ENCODE measurements around the gene RASAL3. TPM values are rescaled to one million over a fixed set of nuclear protein-coding genes. Genes with fewer than 3 reads are reported as not detected.
A peak's percentile ranks its signal among the peaks of the same experiment; 100 is the strongest.
"Not testable (repeated sequence)": the region's sequence is repeated elsewhere in the genome, so short reads cannot be mapped to it uniquely, and the experiment has no call there.

RASAL3 gene
- polyA plus RNA-seq, 2 donors, result 3.6 to 5.8 TPM

DNA sequence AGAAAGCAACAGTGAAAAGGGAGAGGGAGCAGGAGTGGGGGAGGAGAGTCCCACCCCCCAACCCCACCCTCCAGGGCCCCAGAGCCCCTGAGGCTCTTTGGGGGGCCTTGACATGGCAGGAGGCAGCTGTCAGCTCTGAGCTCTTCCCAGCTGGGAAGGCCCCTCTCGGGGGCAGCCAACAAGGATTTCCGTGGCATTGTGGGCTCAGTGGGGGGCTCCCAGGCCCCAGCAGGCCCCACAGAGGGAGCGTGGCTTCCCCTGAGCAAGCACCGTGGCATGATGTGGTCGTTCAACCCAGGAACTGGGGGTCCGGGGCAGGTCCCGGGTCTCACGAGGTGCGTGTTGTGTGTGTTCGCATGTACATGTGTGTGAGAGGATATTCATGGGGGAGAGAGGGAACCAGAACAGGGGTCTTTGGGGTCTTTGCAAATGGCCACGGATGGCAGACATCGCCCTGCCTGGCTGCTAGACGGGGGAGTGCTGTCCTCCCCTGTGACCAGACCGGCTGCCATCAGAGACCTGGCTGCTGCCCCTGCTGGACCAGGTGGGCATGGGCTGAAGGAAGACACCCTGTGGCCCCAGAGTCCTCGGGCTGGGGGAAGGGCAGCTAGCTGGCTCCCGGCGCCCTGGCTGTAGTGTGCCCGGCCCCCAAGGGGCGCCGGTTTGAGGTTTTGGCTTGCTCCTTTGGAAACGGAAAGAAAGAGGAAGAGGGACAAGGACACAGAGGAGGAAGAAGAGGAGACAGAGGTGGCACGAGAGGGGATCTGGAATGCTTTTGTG, 41.9 kb downstream of the RASAL3 start:
- Histone ChIP-seq H3K4me1 (ENCODE audit: control insufficient read depth in 2 of 2, insufficient read depth in 2 of 2, low read length in 1 of 2) (peaks cover 2 to 4% of the 10 kb centered on the region in 2 donors), H3K4me3 (ENCODE audit: low read depth in 1 of 2, low read length in 2 of 2) (no peak overlapping the region), H3K9me3 (ENCODE audit: control insufficient read depth in 2 of 2, insufficient read depth in 1 of 2, low read depth in 1 of 2, low read length in 1 of 2) (peaks cover 0 to 6% of the 10 kb centered on the region in 2 donors), H3K27me3 (ENCODE audit: control insufficient read depth in 1 of 2, insufficient read depth in 2 of 2, low read length in 2 of 2) (no peaks in the 10 kb centered on the region), H3K36me3 (ENCODE audit: control insufficient read depth in 2 of 2, insufficient read depth in 2 of 2, low read length in 1 of 2) (peaks cover 17 to 45% of the 10 kb centered on the region in 2 donors), H3K27ac (ENCODE audit: low read depth in 2 of 2, low read length in 1 of 2) (peak overlapping the region in 1 of 2 donors; percentile 1)
- 87 to 90% methylated on average over 22 of the region's 22 CpGs for WGBS, 2 donors

- Histone ChIP-seq H3K4me1 (ENCODE audit: control insufficient read depth in 2 of 2, insufficient read depth in 2 of 2, low read length in 1 of 2) (peaks cover 6 to 7% of the 10 kb centered on the region in 2 donors), H3K9me3 (ENCODE audit: control insufficient read depth in 2 of 2, insufficient read depth in 1 of 2, low read depth in 1 of 2, low read length in 1 of 2) (peaks cover 0 to 6% of the 10 kb centered on the region in 2 donors), H3K27me3 (ENCODE audit: control insufficient read depth in 1 of 2, insufficient read depth in 2 of 2, low read length in 2 of 2) (no peaks in the 10 kb centered on the region), H3K36me3 (ENCODE audit: control insufficient read depth in 2 of 2, insufficient read depth in 2 of 2, low read length in 1 of 2) (peaks cover 17 to 38% of the 10 kb centered on the region in 2 donors), H3K4me3 (ENCODE audit: low read depth in 1 of 2, low read length in 2 of 2) (no peak overlapping the region), H3K27ac (ENCODE audit: low read depth in 2 of 2, low read length in 1 of 2) (peak overlapping the region; percentile 23 to 38)
- 66 to 71% methylated on average over 15 of the region's 15 CpGs for WGBS, 2 donors
These were observed 42.6 kb downstream of the RASAL3 start for GRCh38 chr19:15421721-15422260.

- Histone ChIP-seq H3K4me3 (ENCODE audit: low read depth in 1 of 2, low read length in 2 of 2) (no peak overlapping the region), H3K27ac (ENCODE audit: low read depth in 2 of 2, low read length in 1 of 2) (peak overlapping the region; percentile 23 to 38), H3K27me3 (ENCODE audit: control insufficient read depth in 1 of 2, insufficient read depth in 2 of 2, low read length in 2 of 2) (no peaks in the 10 kb centered on the region), H3K4me1 (ENCODE audit: control insufficient read depth in 2 of 2, insufficient read depth in 2 of 2, low read length in 1 of 2) (peaks cover 6 to 7% of the 10 kb centered on the region in 2 donors), H3K36me3 (ENCODE audit: control insufficient read depth in 2 of 2, insufficient read depth in 2 of 2, low read length in 1 of 2) (peaks cover 17 to 34% of the 10 kb centered on the region in 2 donors), H3K9me3 (ENCODE audit: control insufficient read depth in 2 of 2, insufficient read depth in 1 of 2, low read depth in 1 of 2, low read length in 1 of 2) (peaks cover 0 to 6% of the 10 kb centered on the region in 2 donors)
- WGBS, 2 donors, result 74 to 82% methylated on average over 12 of the region's 12 CpGs
These were observed 43.1 kb downstream of the RASAL3 start for GRCh38 chr19:15421136-15421695.

DNA sequence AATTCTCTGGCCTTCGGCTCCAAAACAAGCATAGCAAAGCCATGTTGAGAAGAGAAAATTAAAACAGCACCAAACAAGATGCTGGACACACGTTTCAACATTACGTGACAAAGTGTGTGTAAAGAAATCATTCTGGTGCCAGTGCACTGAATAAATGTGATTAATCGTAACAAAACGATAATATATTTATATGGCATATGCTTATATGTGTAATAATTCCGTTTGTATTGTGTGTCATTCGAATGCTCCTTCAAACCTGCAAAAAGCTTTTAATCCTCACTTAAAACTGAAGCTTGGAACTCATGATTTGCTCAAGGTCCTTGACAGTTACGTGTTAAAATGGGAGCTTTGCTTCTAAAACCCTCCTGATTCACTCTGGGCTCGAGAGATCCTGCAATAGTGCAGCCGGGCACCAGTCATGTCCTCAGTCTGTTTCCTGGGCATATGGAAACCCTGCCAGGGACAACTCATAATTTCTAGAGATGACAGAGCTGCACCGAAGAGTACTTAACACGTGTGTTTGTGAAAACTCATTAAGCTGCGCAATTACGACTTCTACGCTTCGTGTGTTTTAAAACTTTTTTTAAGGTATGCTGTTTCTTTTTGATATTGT, 44.8 kb downstream of the RASAL3 start:
- Histone ChIP-seq H3K9me3 (ENCODE audit: control insufficient read depth in 2 of 2, insufficient read depth in 1 of 2, low read depth in 1 of 2, low read length in 1 of 2) (peaks cover 0 to 6% of the 10 kb centered on the region in 2 donors), H3K27ac (ENCODE audit: low read depth in 2 of 2, low read length in 1 of 2) (peak overlapping the region in 1 of 2 donors; percentile 53), H3K27me3 (ENCODE audit: control insufficient read depth in 1 of 2, insufficient read depth in 2 of 2, low read length in 2 of 2) (no peaks in the 10 kb centered on the region), H3K4me1 (ENCODE audit: control insufficient read depth in 2 of 2, insufficient read depth in 2 of 2, low read length in 1 of 2) (peaks cover 6 to 7% of the 10 kb centered on the region in 2 donors), H3K4me3 (ENCODE audit: low read depth in 1 of 2, low read length in 2 of 2) (peak overlapping the region; percentile 43 to 48), H3K36me3 (ENCODE audit: control insufficient read depth in 2 of 2, insufficient read depth in 2 of 2, low read length in 1 of 2) (peaks cover 12 to 19% of the 10 kb centered on the region in 2 donors)
- WGBS, 2 donors, result 23 to 26% methylated on average over 16 of the region's 16 CpGs

- Histone ChIP-seq H3K36me3 (ENCODE audit: control insufficient read depth in 2 of 2, insufficient read depth in 2 of 2, low read length in 1 of 2) (peaks cover 11 to 12% of the 10 kb centered on the region in 2 donors), H3K4me3 (ENCODE audit: low read depth in 1 of 2, low read length in 2 of 2) (peak within 1 kb of the TSS; percentile 91 to 99), H3K9me3 (ENCODE audit: control insufficient read depth in 2 of 2, insufficient read depth in 1 of 2, low read depth in 1 of 2, low read length in 1 of 2) (peaks cover 0 to 6% of the 10 kb centered on the region in 2 donors), H3K27me3 (ENCODE audit: control insufficient read depth in 1 of 2, insufficient read depth in 2 of 2, low read length in 2 of 2) (no peaks in the 10 kb centered on the region), H3K4me1 (ENCODE audit: control insufficient read depth in 2 of 2, insufficient read depth in 2 of 2, low read length in 1 of 2) (peaks cover 6 to 7% of the 10 kb centered on the region in 2 donors), H3K27ac (ENCODE audit: low read depth in 2 of 2, low read length in 1 of 2) (peak within 1 kb of the TSS; percentile 84 to 86)
- WGBS, 2 donors, result 0% methylated on average over 46 to 61 of the region's 61 CpGs
These were observed 45.5 kb downstream of the RASAL3 start, which contains the start of gene AKAP8L for GRCh38 chr19:15418579-15419412. Gene AKAP8L (minus strand): TSS chr19:15418988. CDS start chr19:15418923, 65 bp downstream.

DNA sequence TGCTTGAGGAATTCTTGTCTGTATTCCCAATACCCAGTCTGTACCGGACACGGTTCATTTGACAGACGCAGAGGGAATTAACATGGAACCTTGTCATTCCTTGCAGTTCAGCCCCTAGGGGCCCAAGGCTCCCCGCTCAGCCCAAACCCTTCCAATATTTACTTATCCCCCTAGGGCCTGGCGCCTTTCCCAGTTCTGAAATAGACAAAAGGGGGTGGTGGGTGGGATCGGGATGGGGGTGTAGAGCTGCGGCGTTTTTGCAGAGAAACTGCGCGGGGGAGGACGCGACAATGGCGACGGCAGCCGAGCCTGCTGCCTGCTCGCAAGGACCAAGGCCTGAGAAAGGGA, 46.1 kb downstream of the RASAL3 start:
- Histone ChIP-seq H3K4me3 (ENCODE audit: low read depth in 1 of 2, low read length in 2 of 2) (peak overlapping the region; percentile 91 to 99), H3K4me1 (ENCODE audit: control insufficient read depth in 2 of 2, insufficient read depth in 2 of 2, low read length in 1 of 2) (peaks cover 6 to 7% of the 10 kb centered on the region in 2 donors)

GRCh38 chr19:15417699-15418098, 46.6 kb downstream of the RASAL3 start:
- no peaks in the 10 kb centered on the region for H3K9me3 ChIP-seq (ENCODE audit: control insufficient read depth in 2 of 2, insufficient read depth in 1 of 2, low read depth in 1 of 2, low read length in 1 of 2)
- peaks cover 7 to 9% of the 10 kb centered on the region in 2 donors for H3K4me1 ChIP-seq (ENCODE audit: control insufficient read depth in 2 of 2, insufficient read depth in 2 of 2, low read length in 1 of 2)
- WGBS, 2 donors, result 2 to 6% methylated on average over 9 of the region's 9 CpGs
- H3K27me3 ChIP-seq (ENCODE audit: control insufficient read depth in 1 of 2, insufficient read depth in 2 of 2, low read length in 2 of 2), result no peaks in the 10 kb centered on the region
- H3K36me3 ChIP-seq (ENCODE audit: control insufficient read depth in 2 of 2, insufficient read depth in 2 of 2, low read length in 1 of 2), result peaks cover 1 to 4% of the 10 kb centered on the region in 2 donors
- H3K4me3 ChIP-seq (ENCODE audit: low read depth in 1 of 2, low read length in 2 of 2), result peak overlapping the region; percentile 91 to 99
- H3K27ac ChIP-seq (ENCODE audit: low read depth in 2 of 2, low read length in 1 of 2), result peak overlapping the region; percentile 84 to 86

More for the DNA sequence above, 46.1 kb downstream of the RASAL3 start:
- Histone ChIP-seq H3K27me3 (ENCODE audit: control insufficient read depth in 1 of 2, insufficient read depth in 2 of 2, low read length in 2 of 2) (no peaks in the 10 kb centered on the region), H3K9me3 (ENCODE audit: control insufficient read depth in 2 of 2, insufficient read depth in 1 of 2, low read depth in 1 of 2, low read length in 1 of 2) (peaks cover 0 to 3% of the 10 kb centered on the region in 2 donors), H3K27ac (ENCODE audit: low read depth in 2 of 2, low read length in 1 of 2) (peak overlapping the region; percentile 84 to 86), H3K36me3 (ENCODE audit: control insufficient read depth in 2 of 2, insufficient read depth in 2 of 2, low read length in 1 of 2) (peaks cover 6 to 8% of the 10 kb centered on the region in 2 donors)
- WGBS, 2 donors, result 0 to 1% methylated on average over 16 of the region's 16 CpGs

- Histone ChIP-seq H3K4me3 (ENCODE audit: low read depth in 1 of 2, low read length in 2 of 2) (no peak overlapping the region), H3K36me3 (ENCODE audit: control insufficient read depth in 2 of 2, insufficient read depth in 2 of 2, low read length in 1 of 2) (no peaks in the 10 kb centered on the region), H3K9me3 (ENCODE audit: control insufficient read depth in 2 of 2, insufficient read depth in 1 of 2, low read depth in 1 of 2, low read length in 1 of 2) (no peaks in the 10 kb centered on the region), H3K27ac (ENCODE audit: low read depth in 2 of 2, low read length in 1 of 2) (no peak overlapping the region), H3K27me3 (ENCODE audit: control insufficient read depth in 1 of 2, insufficient read depth in 2 of 2, low read length in 2 of 2) (no peaks in the 10 kb centered on the region), H3K4me1 (ENCODE audit: control insufficient read depth in 2 of 2, insufficient read depth in 2 of 2, low read length in 1 of 2) (peaks cover 7 to 10% of the 10 kb centered on the region in 2 donors)
- WGBS, 2 donors, result 57 to 71% methylated on average over 4 of the region's 4 CpGs
These were observed 51.5 kb downstream of the RASAL3 start for GRCh38 chr19:15412832-15413231.

DNA sequence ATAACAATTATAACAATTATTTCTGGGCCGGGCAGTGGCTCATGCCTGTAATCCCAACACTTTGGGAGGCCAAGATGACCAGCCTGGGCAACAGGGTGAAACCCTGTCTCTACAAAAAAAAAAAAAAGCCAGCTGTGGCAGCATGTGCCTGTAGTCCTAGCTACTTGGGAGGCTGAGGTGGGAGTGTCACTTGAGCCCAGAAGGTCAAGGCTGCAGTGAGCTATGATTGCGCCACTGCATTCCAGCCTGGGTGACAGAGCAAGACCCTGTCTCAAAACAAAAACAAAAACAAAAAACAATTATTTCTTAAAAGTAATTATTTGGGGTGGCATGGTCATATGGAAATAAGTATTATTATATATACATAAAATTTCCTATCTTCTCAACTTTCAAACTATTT, 53.0 kb downstream of the RASAL3 start:
- not testable (repeated sequence) for H3K36me3 ChIP-seq (ENCODE audit: control insufficient read depth in 2 of 2, insufficient read depth in 2 of 2, low read length in 1 of 2); H3K9me3 ChIP-seq (ENCODE audit: control insufficient read depth in 2 of 2, insufficient read depth in 1 of 2, low read depth in 1 of 2, low read length in 1 of 2); H3K27ac ChIP-seq (ENCODE audit: low read depth in 2 of 2, low read length in 1 of 2); H3K27me3 ChIP-seq (ENCODE audit: control insufficient read depth in 1 of 2, insufficient read depth in 2 of 2, low read length in 2 of 2); H3K4me3 ChIP-seq (ENCODE audit: low read depth in 1 of 2, low read length in 2 of 2); H3K4me1 ChIP-seq (ENCODE audit: control insufficient read depth in 2 of 2, insufficient read depth in 2 of 2, low read length in 1 of 2)
- 86 to 92% methylated on average over 2 of the region's 2 CpGs for WGBS, 2 donors

Data from esophagus (tissue), 2 donors.